HG03378 (cell line): Measurements from ENCODE around the gene CRTC1.

Experiments
- ATAC-seq: cut with Tn5 transposase; IDR thresholded peaks from one replicate; pipeline ENCODE4 v1.9.1; 2021; ENCODE audit warnings: mild to moderate bottlenecking, moderate library complexity; ENCODE audit not compliant: unreplicated experiment

The CRTC1 gene

DNA sequence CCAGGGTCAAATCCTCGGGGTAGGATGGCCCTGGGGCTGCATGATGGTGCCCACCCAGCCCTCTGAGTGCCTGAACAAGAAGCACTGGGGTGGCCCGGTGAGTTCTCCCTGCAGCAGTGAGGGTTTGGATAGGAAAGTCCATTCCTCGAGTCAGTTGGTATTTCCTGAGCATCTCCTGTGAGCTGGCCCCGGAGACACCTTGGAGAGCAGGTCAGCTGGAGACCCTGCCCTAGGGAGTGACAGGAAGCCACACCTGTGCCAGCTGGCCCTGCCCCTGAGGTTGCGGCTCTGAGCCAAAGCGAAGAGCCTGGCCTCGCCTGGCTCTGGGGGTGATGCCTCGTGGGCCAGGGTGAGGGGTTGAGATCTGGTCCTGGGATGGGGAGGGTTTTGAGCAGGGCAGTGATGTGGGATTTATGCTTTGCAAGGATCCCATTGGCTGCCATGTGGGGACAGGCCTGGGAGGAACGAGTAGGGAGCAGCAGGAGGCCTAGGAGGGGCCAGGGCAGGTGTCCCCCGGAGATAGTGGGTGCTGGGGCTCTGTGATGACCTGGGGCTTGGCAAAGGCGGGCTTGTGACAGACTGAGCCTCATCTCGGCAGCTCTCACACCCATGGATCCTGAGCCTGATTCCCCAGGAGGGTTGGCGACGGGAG lies 16.0 kb downstream of the CRTC1 start:
- ATAC-seq, result no peak

GRCh38 chr19:18700501-18701249 lies 17.2 kb downstream of the CRTC1 start:
- ATAC-seq, result no peak

- ATAC-seq, result no peak
Observed at GRCh38 chr19:18701250-18701608, 17.7 kb downstream of the CRTC1 start.

- ATAC-seq, result no peak
Observed at GRCh38 chr19:18704054-18704453, 20.6 kb downstream of the CRTC1 start.

GRCh38 chr19:18704971-18705370 lies 21.5 kb downstream of the CRTC1 start:
- ATAC-seq, result no peak

- no peak for ATAC-seq
Observed at GRCh38 chr19:18708452-18709231, 25.2 kb downstream of the CRTC1 start.

DNA sequence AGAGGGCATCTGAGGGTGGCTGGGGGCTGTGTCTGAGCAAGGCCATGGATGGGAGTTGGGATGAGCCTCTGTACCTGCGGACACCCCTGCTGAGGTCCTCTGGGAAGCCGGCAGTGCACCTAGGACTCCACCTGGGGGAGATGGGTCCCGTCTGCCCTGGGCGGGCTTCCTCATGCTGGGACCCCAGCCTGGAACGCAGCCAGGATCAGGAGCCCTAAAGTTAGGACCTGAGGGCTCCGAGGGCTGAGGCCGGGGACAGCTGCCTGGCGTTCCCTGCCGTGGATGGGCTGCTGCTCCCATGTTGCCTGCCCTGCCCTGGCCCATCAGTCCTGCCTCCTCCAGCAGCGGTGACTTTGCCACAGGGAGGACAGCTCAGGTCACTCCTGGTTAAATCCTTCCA lies 26.1 kb downstream of the CRTC1 start:
- ATAC-seq, result no peak

DNA sequence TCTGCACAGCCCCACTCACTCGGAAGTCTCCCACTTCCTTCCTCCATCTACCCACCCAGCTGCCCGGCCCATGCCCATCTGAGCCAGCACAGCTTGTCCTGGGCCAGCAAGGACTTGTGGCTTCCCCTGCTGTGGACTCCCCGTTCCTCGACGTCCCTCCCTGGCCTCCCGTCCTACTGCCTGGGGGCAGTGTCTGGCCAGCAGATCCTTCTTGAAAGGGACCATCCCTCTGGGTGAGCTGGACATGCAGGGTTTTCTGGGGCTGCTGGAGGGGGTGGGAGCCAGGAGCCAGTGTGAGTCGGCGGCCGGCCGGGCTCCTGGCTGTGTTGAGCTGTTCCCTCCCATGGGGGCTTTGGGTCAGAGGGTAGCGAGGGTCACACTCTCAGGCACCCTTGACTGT lies 26.7 kb downstream of the CRTC1 start:
- ATAC-seq, result no peak

DNA sequence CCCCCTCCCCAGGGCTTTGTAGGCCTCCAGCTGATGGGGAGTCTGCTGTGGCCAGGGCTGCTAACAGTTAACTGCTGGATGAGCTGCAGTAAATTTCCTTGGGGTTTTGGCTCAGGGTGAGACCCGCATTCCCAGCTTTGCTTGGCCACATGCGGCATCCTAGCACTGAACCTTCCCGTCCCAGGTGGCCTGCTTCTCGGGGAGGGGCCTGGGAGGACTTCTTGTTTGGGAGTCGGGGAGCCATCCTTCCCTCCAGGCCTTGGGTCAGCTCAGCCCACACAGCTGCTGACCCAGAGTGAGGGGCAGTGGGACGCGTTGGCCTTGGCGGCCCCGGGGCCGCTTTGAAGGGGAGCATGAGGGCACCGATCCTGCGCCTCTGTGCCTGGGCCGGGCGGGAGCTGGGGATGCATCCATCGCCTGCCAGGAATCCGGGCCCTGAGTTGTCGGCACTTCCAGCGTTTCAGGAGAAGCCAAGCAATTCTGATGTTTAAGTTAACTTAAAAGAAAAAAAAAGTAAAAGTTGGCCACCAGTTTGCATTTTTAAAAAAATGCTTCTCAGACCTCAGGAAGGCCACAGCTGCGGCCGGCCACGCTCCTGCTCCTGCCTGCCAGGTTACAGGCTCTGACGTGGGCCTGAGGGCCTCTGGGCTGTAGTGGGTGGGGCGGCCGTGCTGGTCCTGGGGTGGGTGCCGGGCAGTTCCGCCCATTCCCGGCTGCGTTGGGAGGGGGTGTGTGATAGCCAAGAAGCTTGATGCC lies 27.7 kb downstream of the CRTC1 start:
- ATAC-seq, result no peak

GRCh38 chr19:18711893-18712292 lies 28.4 kb downstream of the CRTC1 start:
- ATAC-seq, result no peak

DNA sequence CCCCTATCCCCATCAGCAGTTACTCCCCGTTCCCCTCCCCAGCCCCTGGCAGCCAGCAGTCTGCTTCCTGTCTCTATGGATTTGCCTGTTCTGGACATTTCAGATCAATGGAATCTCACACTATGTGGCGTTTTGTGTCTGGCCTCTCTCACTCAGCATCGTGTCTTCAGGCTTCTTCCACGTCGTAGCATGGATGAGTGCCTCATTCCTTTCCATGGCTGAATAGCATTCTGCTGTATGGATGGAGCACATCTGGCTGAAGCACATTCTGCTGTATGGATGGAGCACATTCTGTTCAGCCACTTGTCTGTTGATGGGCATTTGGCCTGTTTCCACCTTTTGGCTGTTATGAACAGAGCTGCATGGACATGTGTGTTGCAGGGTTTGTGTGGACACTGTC lies 29.5 kb downstream of the CRTC1 start:
- ATAC-seq, result no peak

- ATAC-seq, result no peak
Observed at GRCh38 chr19:18713550-18714117, 30.2 kb downstream of the CRTC1 start.

GRCh38 chr19:18715416-18715815 lies 31.9 kb downstream of the CRTC1 start:
- ATAC-seq, result no peak

GRCh38 chr19:18716857-18717256 lies 33.4 kb downstream of the CRTC1 start:
- ATAC-seq, result no peak

DNA sequence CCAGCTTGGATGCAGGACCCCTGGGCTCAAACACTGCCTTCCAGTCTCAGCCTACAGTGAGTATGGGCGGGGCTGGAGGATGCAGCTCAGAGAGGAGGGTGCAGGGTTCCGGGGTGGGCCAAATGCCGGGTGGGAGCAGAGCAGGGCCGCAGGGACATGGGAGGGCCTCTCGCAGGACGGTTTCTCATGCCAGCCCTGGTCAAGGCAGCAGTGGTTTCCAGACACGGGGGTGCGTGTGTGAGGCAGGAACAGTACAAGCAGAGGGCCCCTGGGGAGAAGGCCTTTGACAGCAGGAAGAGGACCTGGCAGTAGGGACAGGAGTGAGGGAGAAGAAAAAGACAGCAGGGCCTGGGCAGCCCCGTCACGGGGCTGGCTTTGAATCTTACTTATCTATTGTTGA lies 34.1 kb downstream of the CRTC1 start:
- ATAC-seq, result no peak

GRCh38 chr19:18718015-18718526 lies 34.6 kb downstream of the CRTC1 start:
- ATAC-seq, result no peak

GRCh38 chr19:18718846-18719458 lies 35.5 kb downstream of the CRTC1 start:
- ATAC-seq, result no peak

- no peak for ATAC-seq
Observed at GRCh38 chr19:18719541-18719940, 36.1 kb downstream of the CRTC1 start.

- ATAC-seq, result no peak
Observed at GRCh38 chr19:18723871-18724377, 40.4 kb downstream of the CRTC1 start.
